ENCODE measurements around the gene TKTL2. TPM values are rescaled to one million over a fixed set of nuclear protein-coding genes. Genes with fewer than 3 reads are reported as not detected.
"Not testable (repeated sequence)": the region's sequence is repeated elsewhere in the genome, so short reads cannot be mapped to it uniquely, and the experiment has no call there.

Gene TKTL2
- total RNA-seq, 6 donors from 2014 or later: not detected

- ATAC-seq (ENCODE audit: low FRiP score in 2 of 2) (no peak), DNase-seq (no peak)
- no peaks in the 10 kb centered on the region for H3K9me3 ChIP-seq
- TF ChIP-seq POLR2A (IDR thresholded peaks at IDR 0.05) (no peak), EP300 (IDR thresholded peaks at IDR 0.05) (no peak), POLR2AphosphoS5 (IDR thresholded peaks at IDR 0.05) (no peak)
- TF ChIP-seq, protein P1, sequence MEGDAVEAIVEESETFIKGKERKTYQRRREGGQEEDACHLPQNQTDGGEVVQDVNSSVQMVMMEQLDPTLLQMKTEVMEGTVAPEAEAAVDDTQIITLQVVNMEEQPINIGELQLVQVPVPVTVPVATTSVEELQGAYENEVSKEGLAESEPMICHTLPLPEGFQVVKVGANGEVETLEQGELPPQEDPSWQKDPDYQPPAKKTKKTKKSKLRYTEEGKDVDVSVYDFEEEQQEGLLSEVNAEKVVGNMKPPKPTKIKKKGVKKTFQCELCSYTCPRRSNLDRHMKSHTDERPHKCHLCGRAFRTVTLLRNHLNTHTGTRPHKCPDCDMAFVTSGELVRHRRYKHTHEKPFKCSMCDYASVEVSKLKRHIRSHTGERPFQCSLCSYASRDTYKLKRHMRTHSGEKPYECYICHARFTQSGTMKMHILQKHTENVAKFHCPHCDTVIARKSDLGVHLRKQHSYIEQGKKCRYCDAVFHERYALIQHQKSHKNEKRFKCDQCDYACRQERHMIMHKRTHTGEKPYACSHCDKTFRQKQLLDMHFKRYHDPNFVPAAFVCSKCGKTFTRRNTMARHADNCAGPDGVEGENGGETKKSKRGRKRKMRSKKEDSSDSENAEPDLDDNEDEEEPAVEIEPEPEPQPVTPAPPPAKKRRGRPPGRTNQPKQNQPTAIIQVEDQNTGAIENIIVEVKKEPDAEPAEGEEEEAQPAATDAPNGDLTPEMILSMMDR (IDR thresholded peaks at IDR 0.05): no peak
- no peaks in the 10 kb centered on the region for H3K36me3 ChIP-seq
- H3K4me3 ChIP-seq: no peak overlapping the region
- no peak overlapping the region for H3K27ac ChIP-seq
- no peaks in the 10 kb centered on the region for H3K27me3 ChIP-seq
- 86 to 88% methylated on average over 4 of the region's 4 CpGs for WGBS, 2 donors
- H3K4me1 ChIP-seq: no peaks in the 10 kb centered on the region
Measured at GRCh38 chr4:163467082-163467770, 6.3 kb downstream of the TKTL2 start.

DNA sequence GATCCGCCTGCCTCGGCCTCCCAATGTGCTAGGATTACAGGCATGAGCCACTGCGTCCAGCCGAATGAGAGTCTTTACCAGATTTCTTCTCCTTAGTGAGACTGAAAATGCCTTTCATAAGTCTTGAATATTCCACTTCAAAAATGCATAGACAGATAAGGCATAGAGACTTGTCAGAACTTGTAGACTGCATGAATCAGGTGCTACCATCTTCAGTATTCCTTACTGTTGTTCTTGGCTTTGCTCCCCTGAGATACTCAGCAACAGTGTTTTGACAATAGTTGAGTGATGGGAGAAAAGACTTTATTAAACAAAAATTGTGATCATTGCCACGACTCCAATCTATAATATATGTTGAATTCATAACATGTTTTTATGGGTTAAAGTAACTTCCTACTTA lies 11.0 kb downstream of the TKTL2 start:
- Histone ChIP-seq H3K4me1 (no peaks in the 10 kb centered on the region), H3K36me3 (no peaks in the 10 kb centered on the region), H3K9me3 (no peaks in the 10 kb centered on the region), H3K4me3 (no peak overlapping the region), H3K27ac (no peak overlapping the region), H3K27me3 (no peaks in the 10 kb centered on the region)
- WGBS, 2 donors: 88 to 90% methylated on average over 5 of the region's 5 CpGs
- TF ChIP-seq, protein P1 (IDR thresholded peaks at IDR 0.05): no peak
- TF ChIP-seq EP300 (IDR thresholded peaks at IDR 0.05) (no peak), POLR2AphosphoS5 (IDR thresholded peaks at IDR 0.05) (no peak), POLR2A (IDR thresholded peaks at IDR 0.05) (no peak)
- DNase-seq (no peak), ATAC-seq (ENCODE audit: low FRiP score in 2 of 2) (no peak)

GRCh38 chr4:163448540-163449203 lies 24.9 kb downstream of the TKTL2 start:
- TF ChIP-seq, protein P1 (IDR thresholded peaks at IDR 0.05): no peak
- Histone ChIP-seq H3K36me3 (no peaks in the 10 kb centered on the region), H3K4me1 (no peaks in the 10 kb centered on the region), H3K27ac (no peak overlapping the region), H3K9me3 (no peaks in the 10 kb centered on the region), H3K27me3 (no peaks in the 10 kb centered on the region), H3K4me3 (no peak overlapping the region)
- 64 to 73% methylated on average over 6 of the region's 6 CpGs for WGBS, 2 donors
- DNase-seq: no peak
- ATAC-seq (ENCODE audit: low FRiP score in 2 of 2): no peak

GRCh38 chr4:163447481-163447880 lies 26.1 kb downstream of the TKTL2 start:
- no peak overlapping the region for H3K27ac ChIP-seq
- 50 to 52% methylated on average over 1 of the region's 1 CpG for WGBS, 2 donors

GRCh38 chr4:163447023-163447422 lies 26.5 kb downstream of the TKTL2 start:
- not testable (repeated sequence) for H3K27me3 ChIP-seq; H3K4me3 ChIP-seq; H3K27ac ChIP-seq; H3K9me3 ChIP-seq; ATAC-seq (ENCODE audit: low FRiP score in 2 of 2); H3K4me1 ChIP-seq; H3K36me3 ChIP-seq; DNase-seq
- 79 to 81% methylated on average over 12 of the region's 12 CpGs for WGBS, 2 donors

More at GRCh38 chr4:163447481-163447880, 26.1 kb downstream of the TKTL2 start:
- H3K4me3 ChIP-seq: no peak overlapping the region
- no peaks in the 10 kb centered on the region for H3K4me1 ChIP-seq
- H3K27me3 ChIP-seq: no peaks in the 10 kb centered on the region
- ATAC-seq (ENCODE audit: low FRiP score in 2 of 2): no peak
- no peaks in the 10 kb centered on the region for H3K36me3 ChIP-seq
- no peak for DNase-seq
- H3K9me3 ChIP-seq: no peaks in the 10 kb centered on the region
- TF ChIP-seq POLR2AphosphoS5 (IDR thresholded peaks at IDR 0.05) (no peak), POLR2A (IDR thresholded peaks at IDR 0.05) (no peak)

DNA sequence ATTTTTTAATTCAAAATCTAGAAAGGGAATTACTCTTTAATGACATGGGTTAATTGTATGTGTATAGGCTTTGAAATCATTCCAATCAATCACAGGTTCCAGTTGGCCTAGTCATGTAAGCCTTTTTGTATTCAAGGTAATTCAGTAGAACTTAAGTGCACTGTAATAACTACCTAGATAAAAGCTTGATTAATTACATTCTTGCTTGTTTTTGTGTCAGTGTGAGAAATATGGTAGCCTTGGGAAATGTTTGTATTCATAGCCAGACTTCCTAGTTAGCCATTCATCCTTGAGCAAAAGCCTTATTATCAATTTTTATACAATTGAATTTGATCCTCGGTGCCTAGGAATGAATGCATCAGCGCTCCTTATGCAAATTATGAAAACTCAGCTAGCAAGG lies 33.5 kb downstream of the TKTL2 start:
- TF ChIP-seq POLR2AphosphoS5 (IDR thresholded peaks at IDR 0.05): no peak
- TF ChIP-seq POLR2A (IDR thresholded peaks at IDR 0.05): no peak
- 88 to 92% methylated on average over 2 of the region's 2 CpGs for WGBS, 2 donors
- Histone ChIP-seq H3K4me1 (no peaks in the 10 kb centered on the region), H3K9me3 (no peaks in the 10 kb centered on the region), H3K27me3 (no peaks in the 10 kb centered on the region), H3K27ac (no peak overlapping the region), H3K36me3 (no peaks in the 10 kb centered on the region), H3K4me3 (no peak overlapping the region)
- ATAC-seq (ENCODE audit: low FRiP score in 2 of 2): no peak
- no peak for DNase-seq

Other genes starting within 250 kb of the TKTL2 start
- gene NPY1R, start 141.2 kb downstream of the TKTL2 start, total RNA-seq: 1 to 10 TPM in 3 of 6 donors, under 1 TPM in 2, not detected in 1; 0.44 to 3.2 (median 2.2) TPM
- under 1 TPM in 1 of 6 donors, not detected in 5; 0.11 TPM for gene NPY5R, start 129.9 kb downstream of the TKTL2 start, total RNA-seq
- 10 to 100 TPM; 11.3 to 25.2 (median 17.7) TPM for gene TMA16, start 20.9 kb upstream of the TKTL2 start, total RNA-seq